Natural killer cell (primary cell): ENCODE measurements around the gene RHBDD2. TPM values are rescaled to one million over a fixed set of nuclear protein-coding genes. Genes with fewer than 3 reads are reported as not detected.
A peak's percentile ranks its signal among the peaks of the same experiment; 100 is the strongest.
"Not testable (repeated sequence)": the region's sequence is repeated elsewhere in the genome, so short reads cannot be mapped to it uniquely, and the experiment has no call there.

Experiments used
- ATAC-seq, 3 donors: fragments of 150-1000 bp in 2 of 3; fragments of 200-7000 bp in 1 of 3; cut with Tn5 transposase; 1 replicate in 1 of 3; 2 replicates in 2 of 3; pipeline ENCODE4 v1.10.0; 2021; ENCODE audit warnings: mild to moderate bottlenecking in 2 of 3, moderate library complexity in 2 of 3
- DNase-seq, 2 donors: peaks; one replicate each; pipeline versions ENCODE4 v3.0.0 to v3.0.0-alpha.2; 2013 to 2021; ENCODE audit warnings: mixed read lengths in 1 of 2
- H3K27ac ChIP-seq: one replicate; pipeline ENCODE4 v1.5.1; 2013; ENCODE audit warnings: mild to moderate bottlenecking, low read length
- H3K27me3 ChIP-seq: one replicate; pipeline ENCODE4 v1.6.1; 2013; ENCODE audit warnings: low read length; ENCODE audit not compliant: control insufficient read depth, insufficient read depth
- H3K36me3 ChIP-seq: one replicate; pipeline ENCODE4 v1.6.1; 2013; ENCODE audit warnings: low read length; ENCODE audit not compliant: control insufficient read depth, insufficient read depth
- H3K4me1 ChIP-seq: one replicate; pipeline ENCODE4 v1.6.1; 2013; ENCODE audit warnings: low read length; ENCODE audit not compliant: control insufficient read depth, insufficient read depth
- H3K4me3 ChIP-seq: one replicate; pipeline ENCODE4 v1.5.1; 2013; ENCODE audit warnings: low read length
- H3K9me3 ChIP-seq: one replicate; pipeline ENCODE4 v1.6.1; 2013; ENCODE audit warnings: low read length; ENCODE audit not compliant: control insufficient read depth, insufficient read depth
- H3K27ac Mint-ChIP-seq, 2 donors: one replicate each; pipeline ENCODE4 v1.8.0; 2022; ENCODE audit warnings: mild to moderate bottlenecking in 2 of 2, mixed read lengths in 2 of 2, moderate library complexity in 1 of 2
- H3K27me3 Mint-ChIP-seq, 2 donors: one replicate each; pipeline ENCODE4 v1.8.0; 2022; ENCODE audit warnings: low read depth in 2 of 2, mixed read lengths in 2 of 2
- H3K36me3 Mint-ChIP-seq: one replicate; pipeline ENCODE4 v1.8.0; 2022; ENCODE audit warnings: mixed read lengths
- H3K4me1 Mint-ChIP-seq, 2 donors: one replicate each; pipeline ENCODE4 v1.8.0; 2022; ENCODE audit warnings: mixed read lengths in 2 of 2
- H3K4me3 Mint-ChIP-seq: one replicate; pipeline ENCODE4 v1.8.0; 2022; ENCODE audit warnings: mild to moderate bottlenecking, moderate library complexity, mixed read lengths
- H3K9me3 Mint-ChIP-seq, 2 donors: one replicate each; pipeline ENCODE4 v1.8.0; 2022; ENCODE audit warnings: mixed read lengths in 2 of 2
- WGBS: methylation state at CpG from one replicate; pipeline ENCODE4 v1.1.7; 2013; ENCODE audit warnings: missing lambda C conversion rate; ENCODE audit not compliant: insufficient coverage; 5-methylcytosine and 5-hydroxymethylcytosine counted together
- intact Hi-C: fragments of 100-400 bp; cut with micrococcal nuclease; formaldehyde crosslinking; loops from one replicate; pipeline ENCODE4 v1.14.2; 2022
- total RNA-seq, 4 donors: library from RNA; stranded (reverse); fragments of 120-200 nt in 1 of 4; gene quantifications; one replicate each; pipeline versions ENCODE4 v1.2.3 to v1.2.4, GENCODE V29; 2013 to 2022
- TF ChIP-seq, protein P1 (sequence below): fragments of 200-600 bp; IDR thresholded peaks from one replicate; pipeline ENCODE4 v1.8.0; 2022; ENCODE audit warnings: antibody characterized with exemption

RHBDD2 gene
- total RNA-seq: 10 to 100 TPM; 45.2 to 74.3 (median 61.9) TPM
- 16.8 TPM for total RNA-seq (2013)

DNA sequence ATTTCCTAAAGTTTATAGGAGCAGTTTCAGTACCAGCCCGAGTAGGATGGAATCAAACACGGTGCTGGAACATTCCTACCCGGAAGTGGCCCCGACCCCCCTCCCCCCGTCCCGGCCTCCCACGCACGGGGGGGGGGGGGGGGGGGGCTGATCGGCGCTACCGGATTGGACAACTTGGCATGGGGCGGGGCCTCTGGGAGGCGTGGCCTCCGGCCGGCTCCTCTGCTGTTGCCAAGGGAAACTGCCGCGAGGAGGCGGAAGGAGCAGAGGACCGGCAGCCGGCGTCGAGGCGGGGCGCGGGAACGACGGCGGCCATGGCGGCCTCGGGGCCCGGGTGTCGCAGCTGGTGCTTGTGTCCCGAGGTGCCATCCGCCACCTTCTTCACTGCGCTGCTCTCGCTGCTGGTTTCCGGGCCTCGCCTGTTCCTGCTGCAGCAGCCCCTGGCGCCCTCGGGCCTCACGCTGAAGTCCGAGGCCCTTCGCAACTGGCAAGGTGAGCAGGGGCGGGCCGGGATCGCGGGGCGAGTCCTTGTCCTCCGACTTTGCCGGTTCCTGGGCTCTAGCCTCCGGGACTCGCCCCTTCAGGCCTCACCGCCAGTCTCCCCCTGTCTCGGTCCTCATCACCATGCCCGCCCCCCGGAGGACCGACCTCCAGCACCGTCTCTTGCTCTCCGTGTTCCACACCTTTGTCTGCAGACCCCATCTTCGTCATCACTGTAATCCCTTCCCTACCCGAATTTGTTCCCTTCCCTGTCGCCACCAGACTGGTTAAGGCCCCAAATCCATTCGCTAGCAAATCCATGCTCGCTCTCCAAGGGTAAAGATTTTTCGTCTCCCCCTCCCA lies at the start of gene RHBDD2:
TSS of gene RHBDD2 (plus strand) at position 266 of the 843 bp plus-strand sequence. CDS start at position 315, 49 bp downstream.
- H3K4me1 ChIP-seq: peaks cover 15% of the 10 kb centered on the region
- H3K36me3 Mint-ChIP-seq: no peaks in the 10 kb centered on the region
- no peaks in the 10 kb centered on the region for H3K27me3 ChIP-seq
- ATAC-seq (peak; percentile 97 to 99 (median 99)), DNase-seq (peak; percentile 89 to 98)
- 1% methylated on average over 54 of the region's 65 CpGs for WGBS
- peaks cover 22 to 33% of the 10 kb centered on the region in 2 donors for H3K4me1 Mint-ChIP-seq
- peak within 1 kb of the TSS; percentile 95 for H3K4me3 ChIP-seq
- intact Hi-C loops: loop anchor here (1.0 kb wide), 1 partner anchor 35 kb away; no protein-coding TSS in a partner anchor
- H3K9me3 ChIP-seq: no peaks in the 10 kb centered on the region
- H3K9me3 Mint-ChIP-seq: no peaks in the 10 kb centered on the region
- peak within 1 kb of the TSS; percentile 93 to 94 for H3K27ac Mint-ChIP-seq
- H3K36me3 ChIP-seq: peaks cover 12% of the 10 kb centered on the region
- H3K4me3 Mint-ChIP-seq: peak within 1 kb of the TSS; percentile 97
- peak within 1 kb of the TSS; percentile 91 for H3K27ac ChIP-seq
- TF ChIP-seq, protein P1, sequence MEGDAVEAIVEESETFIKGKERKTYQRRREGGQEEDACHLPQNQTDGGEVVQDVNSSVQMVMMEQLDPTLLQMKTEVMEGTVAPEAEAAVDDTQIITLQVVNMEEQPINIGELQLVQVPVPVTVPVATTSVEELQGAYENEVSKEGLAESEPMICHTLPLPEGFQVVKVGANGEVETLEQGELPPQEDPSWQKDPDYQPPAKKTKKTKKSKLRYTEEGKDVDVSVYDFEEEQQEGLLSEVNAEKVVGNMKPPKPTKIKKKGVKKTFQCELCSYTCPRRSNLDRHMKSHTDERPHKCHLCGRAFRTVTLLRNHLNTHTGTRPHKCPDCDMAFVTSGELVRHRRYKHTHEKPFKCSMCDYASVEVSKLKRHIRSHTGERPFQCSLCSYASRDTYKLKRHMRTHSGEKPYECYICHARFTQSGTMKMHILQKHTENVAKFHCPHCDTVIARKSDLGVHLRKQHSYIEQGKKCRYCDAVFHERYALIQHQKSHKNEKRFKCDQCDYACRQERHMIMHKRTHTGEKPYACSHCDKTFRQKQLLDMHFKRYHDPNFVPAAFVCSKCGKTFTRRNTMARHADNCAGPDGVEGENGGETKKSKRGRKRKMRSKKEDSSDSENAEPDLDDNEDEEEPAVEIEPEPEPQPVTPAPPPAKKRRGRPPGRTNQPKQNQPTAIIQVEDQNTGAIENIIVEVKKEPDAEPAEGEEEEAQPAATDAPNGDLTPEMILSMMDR: no peak
- H3K27me3 Mint-ChIP-seq: no peaks in the 10 kb centered on the region

DNA sequence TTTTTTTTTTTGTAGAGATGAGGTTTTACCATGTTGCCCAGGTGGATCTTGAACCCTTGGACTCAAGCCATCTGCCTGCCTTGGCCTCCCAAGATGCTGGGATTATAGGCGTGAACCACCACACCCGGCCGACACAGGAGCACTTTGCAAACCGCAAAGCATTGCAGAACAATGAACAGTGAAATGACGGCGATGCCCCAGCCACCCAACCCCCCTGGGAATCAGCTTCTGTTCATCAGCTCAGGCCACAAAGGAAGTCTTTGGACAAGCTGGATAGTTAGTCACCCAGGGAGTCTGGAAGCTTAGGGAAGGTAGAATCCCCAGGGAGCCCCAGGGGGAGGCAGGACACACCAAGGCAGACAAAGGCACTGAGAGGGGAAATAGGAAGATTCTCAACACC lies 49.2 kb upstream of the RHBDD2 start:
- H3K27ac Mint-ChIP-seq, H3K36me3 Mint-ChIP-seq, intact Hi-C loops, H3K27me3 Mint-ChIP-seq, DNase-seq, H3K9me3 ChIP-seq, H3K4me3 ChIP-seq, H3K27ac ChIP-seq, H3K27me3 ChIP-seq, H3K4me1 ChIP-seq, ATAC-seq, H3K36me3 ChIP-seq, H3K4me3 Mint-ChIP-seq, H3K4me1 Mint-ChIP-seq, H3K9me3 Mint-ChIP-seq: not testable (repeated sequence)
- 69% methylated on average over 6 of the region's 6 CpGs for WGBS

DNA sequence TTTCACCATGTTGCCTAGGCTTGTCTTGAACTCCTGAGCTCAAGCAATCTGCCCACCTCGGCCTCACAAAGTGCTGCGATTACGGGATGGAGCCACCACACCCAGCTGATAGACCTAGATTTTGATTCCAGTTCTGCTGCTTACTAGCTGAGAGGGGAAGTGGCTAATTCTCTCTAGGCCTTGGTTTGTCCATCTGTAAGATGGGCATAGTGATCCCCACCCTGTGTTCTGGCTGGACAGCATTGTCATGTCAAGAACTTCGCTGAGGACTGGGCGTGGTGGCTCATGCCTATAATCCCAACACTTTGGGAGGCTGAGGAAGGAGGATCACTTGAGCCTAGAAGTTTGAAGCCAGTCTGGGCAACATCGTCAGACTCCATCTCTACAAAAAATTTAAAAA lies 47.9 kb upstream of the RHBDD2 start:
- intact Hi-C loops: no loop called here

DNA sequence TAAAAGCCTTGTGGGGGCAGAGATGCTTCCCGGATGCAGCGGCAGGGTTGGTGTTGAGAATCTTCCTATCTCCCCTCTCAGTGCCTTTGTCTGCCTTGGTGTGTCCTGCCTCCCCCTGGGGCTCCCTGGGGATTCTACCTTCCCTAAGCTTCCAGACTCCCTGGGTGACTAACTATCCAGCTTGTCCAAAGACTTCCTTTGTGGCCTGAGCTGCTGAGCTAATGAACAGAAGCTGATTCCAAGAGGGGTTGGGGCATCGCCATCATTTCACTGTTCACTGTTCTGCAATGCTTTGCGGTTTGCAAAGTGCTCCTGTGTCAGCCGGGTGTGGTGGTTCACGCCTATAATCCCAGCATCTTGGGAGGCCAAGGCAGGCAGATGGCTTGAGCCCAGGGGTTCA lies 45.2 kb upstream of the RHBDD2 start:
- H3K27ac ChIP-seq, H3K4me1 ChIP-seq, DNase-seq, H3K36me3 Mint-ChIP-seq, H3K9me3 ChIP-seq, H3K36me3 ChIP-seq, ATAC-seq, H3K27ac Mint-ChIP-seq, intact Hi-C loops, H3K4me3 Mint-ChIP-seq, H3K9me3 Mint-ChIP-seq, H3K27me3 Mint-ChIP-seq, H3K4me1 Mint-ChIP-seq, H3K4me3 ChIP-seq, H3K27me3 ChIP-seq: not testable (repeated sequence)
- 87% methylated on average over 4 of the region's 6 CpGs for whole genome bisulfite sequencing

More for the DNA sequence above, 47.9 kb upstream of the RHBDD2 start:
- no peaks in the 10 kb centered on the region for H3K4me1 ChIP-seq
- no peaks in the 10 kb centered on the region for H3K36me3 ChIP-seq
- Mint-ChIP-seq H3K4me3 (no peak overlapping the region), H3K36me3 (no peaks in the 10 kb centered on the region), H3K9me3 (no peaks in the 10 kb centered on the region), H3K27me3 (no peaks in the 10 kb centered on the region), H3K27ac (no peak overlapping the region), H3K4me1 (no peaks in the 10 kb centered on the region)
- H3K27me3 ChIP-seq: no peaks in the 10 kb centered on the region
- TF ChIP-seq, protein P1: no peak
- DNase-seq (no peak), ATAC-seq (no peak)
- WGBS: 96% methylated on average over 5 of the region's 6 CpGs
- no peaks in the 10 kb centered on the region for H3K9me3 ChIP-seq
- no peak overlapping the region for H3K27ac ChIP-seq
- H3K4me3 ChIP-seq: no peak overlapping the region
